OCI-LY7 (cell line): Measurements from ENCODE around the gene NAA40. TPM values are rescaled to one million over a fixed set of nuclear protein-coding genes. Genes with fewer than 3 reads are reported as not detected.

Source experiments
- BruUV-seq: library from RNA; stranded (reverse); fragments of 400-500 nt; replicated peaks from 2 replicates; lab custom pipeline; 2021; lab: Mats Ljungman, UMichigan
- CTCF ChIA-PET: fragments of 300-600 bp; sonication (Branson Sonifier 250); formaldehyde crosslinking; loops from one replicate; lab custom pipeline; 2022; ENCODE audit warnings: antibody characterized with exemption; ENCODE audit not compliant: unreplicated experiment; lab: Charles Lee
- POLR2A ChIA-PET: fragments of 300-600 bp; sonication (Branson Sonifier 250); formaldehyde crosslinking; loops from one replicate; lab custom pipeline; 2022; ENCODE audit warnings: antibody characterized with exemption; lab: Charles Lee
- DNase-seq: peaks from one replicate; pipeline ENCODE4 v3.0.0-alpha.2; 2015; ENCODE audit warnings: low spot score
- H2AFZ ChIP-seq: fragments of 200-600 bp; sonication (generic), shearing (Covaris generic); 2 replicates; pipeline ENCODE4 v1.6.1; 2014; ENCODE audit warnings: mild to moderate bottlenecking, antibody characterized with exemption, low read length, moderate library complexity
- H3K27ac ChIP-seq: fragments of 200-600 bp; sonication (generic); 2 replicates; pipeline ENCODE4 v1.5.1; 2014; ENCODE audit warnings: mixed run types, low read depth, mild to moderate bottlenecking, moderate library complexity, low read length, inconsistent platforms; ENCODE audit not compliant: poor library complexity, severe bottlenecking
- H3K36me3 ChIP-seq: fragments of 200-600 bp; sonication (generic); 2 replicates; pipeline ENCODE4 v1.6.1; 2014; ENCODE audit warnings: mild to moderate bottlenecking, antibody characterized with exemption, low read length, moderate library complexity, mixed read lengths; ENCODE audit not compliant: insufficient read depth
- H3K4me1 ChIP-seq: fragments of 200-600 bp; sonication (generic); 2 replicates; pipeline ENCODE4 v1.5.1; 2014; ENCODE audit warnings: mild to moderate bottlenecking, low read length; ENCODE audit not compliant: insufficient read depth, poor library complexity, severe bottlenecking
- H3K4me2 ChIP-seq: fragments of 200-600 bp; sonication (generic); 2 replicates; pipeline ENCODE4 v1.6.1; 2014; ENCODE audit warnings: mild to moderate bottlenecking, low read length
- H3K4me3 ChIP-seq: fragments of 200-600 bp; sonication (generic); 2 replicates; pipeline ENCODE4 v1.5.1; 2014; ENCODE audit warnings: mild to moderate bottlenecking, low read depth, low read length; ENCODE audit not compliant: poor library complexity, severe bottlenecking
- H3K79me2 ChIP-seq: fragments of 200-600 bp; sonication (generic); 2 replicates; pipeline ENCODE4 v1.6.1; 2016; ENCODE audit warnings: low read depth, mild to moderate bottlenecking, low read length, moderate library complexity, mixed read lengths; ENCODE audit not compliant: insufficient read depth
- H3K9me2 ChIP-seq: fragments of 200-600 bp; sonication (generic); 2 replicates; pipeline ENCODE4 v1.6.1; 2016; ENCODE audit warnings: mild to moderate bottlenecking, low read length, mixed read lengths; ENCODE audit not compliant: insufficient read depth
- H3K9me3 ChIP-seq: fragments of 200-600 bp; sonication (generic); 2 replicates; pipeline ENCODE4 v1.6.1; 2014; ENCODE audit warnings: mild to moderate bottlenecking, mixed run types, low read length, mixed read lengths
- H4K20me1 ChIP-seq: fragments of 200-600 bp; sonication (generic); 2 replicates; pipeline ENCODE4 v1.6.1; 2014; ENCODE audit warnings: mild to moderate bottlenecking, antibody characterized with exemption, low read length, moderate library complexity, mixed read lengths; ENCODE audit not compliant: insufficient read depth
- EZH2phosphoT487 ChIP-seq: fragments of 200-600 bp; sonication (generic); IDR thresholded peaks from 2 replicates; pipeline ENCODE4 v1.6.1; 2018; ENCODE audit warnings: low read depth, borderline replicate concordance, mild to moderate bottlenecking, mixed run types, antibody characterized with exemption, low read length, moderate library complexity, mixed read lengths
- intact Hi-C: fragments of 100-400 bp; cut with micrococcal nuclease; formaldehyde crosslinking; loops from one replicate; pipeline ENCODE4 v1.10.0; 2022; ENCODE audit not compliant: unreplicated experiment
- total RNA-seq, 2 experiments: library from RNA; depleted of rRNA in 1 of 2; stranded (reverse); fragments of >200 nt in 1 of 2; shearing (Covaris generic) in 1 of 2; gene quantifications; 2 replicates each; pipeline ENCODE4 v1.2.3, GENCODE V29; 2014 to 2022
- TF ChIP-seq, protein P1 (sequence below): fragments of 200-600 bp; sonication (generic); conservative IDR thresholded peaks from 2 replicates; pipeline ENCODE4 v1.5.1; 2014; ENCODE audit warnings: mild to moderate bottlenecking, antibody characterized with exemption, low read length, moderate library complexity, mixed read lengths

Gene NAA40
- total RNA-seq, 2 experiments from 2014 or later: 24.5 to 45.5 TPM

DNA sequence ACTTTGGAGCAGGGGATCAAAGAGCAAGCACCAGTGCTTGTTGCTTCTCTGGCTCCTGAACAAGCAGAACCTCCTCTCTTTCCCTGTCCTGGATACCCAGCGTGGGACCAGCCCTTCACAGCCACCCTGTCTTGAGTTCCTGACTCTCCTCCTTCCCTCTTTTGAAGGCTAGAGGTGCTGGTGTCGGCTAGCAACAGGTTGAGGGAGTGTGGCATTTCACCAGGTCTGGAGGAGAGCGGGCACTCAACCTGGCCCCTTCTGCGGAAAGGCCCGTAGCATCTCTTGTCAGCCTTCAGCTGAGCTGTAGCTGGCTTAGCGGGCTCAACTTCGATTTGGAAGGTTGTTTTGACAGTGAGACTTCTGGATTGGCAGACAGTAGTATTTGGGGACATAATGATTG is 48.4 kb upstream of the NAA40 start:
- H3K27ac ChIP-seq: no peak overlapping the region

DNA sequence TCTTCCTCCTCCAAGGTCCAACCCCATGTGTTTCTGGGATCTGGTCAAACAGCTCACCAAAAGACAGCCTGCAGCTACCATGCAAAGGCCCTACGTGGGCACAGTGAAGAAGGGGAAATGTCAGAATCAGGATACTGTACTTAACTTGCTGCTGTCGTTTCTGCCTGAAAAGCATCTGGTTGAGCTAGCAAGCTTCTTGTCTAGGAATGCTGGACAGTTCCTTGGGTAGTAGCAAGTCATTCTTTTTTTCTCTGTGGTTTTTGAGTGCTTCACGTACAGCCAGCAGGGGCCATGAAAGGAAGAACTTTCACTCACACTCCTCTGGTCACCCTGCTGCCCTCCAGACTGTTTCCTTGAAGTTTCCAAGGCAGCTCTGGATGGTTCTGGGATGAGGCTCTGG is 46.6 kb upstream of the NAA40 start:
- ChIA-PET CTCF (no interaction called here), POLR2A (no interaction called here)
- no TSS peak for BruUV-seq
- Histone ChIP-seq H3K36me3 (peaks cover 71% of the 10 kb centered on the region), H3K27ac (no peak overlapping the region), H3K9me2 (no peaks in the 10 kb centered on the region), H4K20me1 (peaks cover 18% of the 10 kb centered on the region; the same call in 1 of the 2 replicates), H3K4me1 (peaks cover 26% of the 10 kb centered on the region), H2AFZ (no peak overlapping the region), H3K4me3 (no peak overlapping the region), H3K9me3 (no peaks in the 10 kb centered on the region), H3K4me2 (no peak overlapping the region), H3K79me2 (peaks cover 62% of the 10 kb centered on the region)
- TF ChIP-seq, protein P1, sequence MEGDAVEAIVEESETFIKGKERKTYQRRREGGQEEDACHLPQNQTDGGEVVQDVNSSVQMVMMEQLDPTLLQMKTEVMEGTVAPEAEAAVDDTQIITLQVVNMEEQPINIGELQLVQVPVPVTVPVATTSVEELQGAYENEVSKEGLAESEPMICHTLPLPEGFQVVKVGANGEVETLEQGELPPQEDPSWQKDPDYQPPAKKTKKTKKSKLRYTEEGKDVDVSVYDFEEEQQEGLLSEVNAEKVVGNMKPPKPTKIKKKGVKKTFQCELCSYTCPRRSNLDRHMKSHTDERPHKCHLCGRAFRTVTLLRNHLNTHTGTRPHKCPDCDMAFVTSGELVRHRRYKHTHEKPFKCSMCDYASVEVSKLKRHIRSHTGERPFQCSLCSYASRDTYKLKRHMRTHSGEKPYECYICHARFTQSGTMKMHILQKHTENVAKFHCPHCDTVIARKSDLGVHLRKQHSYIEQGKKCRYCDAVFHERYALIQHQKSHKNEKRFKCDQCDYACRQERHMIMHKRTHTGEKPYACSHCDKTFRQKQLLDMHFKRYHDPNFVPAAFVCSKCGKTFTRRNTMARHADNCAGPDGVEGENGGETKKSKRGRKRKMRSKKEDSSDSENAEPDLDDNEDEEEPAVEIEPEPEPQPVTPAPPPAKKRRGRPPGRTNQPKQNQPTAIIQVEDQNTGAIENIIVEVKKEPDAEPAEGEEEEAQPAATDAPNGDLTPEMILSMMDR: no peak
- TF ChIP-seq EZH2phosphoT487: no peak
- intact Hi-C loops: no loop called here
- no peak for DNase-seq

More for the DNA sequence above, 48.4 kb upstream of the NAA40 start:
- Histone ChIP-seq H3K9me2 (no peaks in the 10 kb centered on the region), H3K4me1 (peaks cover 31% of the 10 kb centered on the region), H3K4me2 (no peak overlapping the region), H2AFZ (no peak overlapping the region), H3K79me2 (peaks cover 62% of the 10 kb centered on the region), H4K20me1 (peaks cover 21% of the 10 kb centered on the region; the same call in 1 of the 2 replicates), H3K4me3 (no peak overlapping the region), H3K9me3 (no peaks in the 10 kb centered on the region), H3K36me3 (peaks cover 54% of the 10 kb centered on the region)
- TF ChIP-seq, protein P1: no peak
- no peak for TF ChIP-seq EZH2phosphoT487
- intact Hi-C loops: no loop called here
- BruUV-seq: no TSS peak
- POLR2A ChIA-PET: no interaction called here
- no peak for DNase-seq
- CTCF ChIA-PET: no interaction called here

DNA sequence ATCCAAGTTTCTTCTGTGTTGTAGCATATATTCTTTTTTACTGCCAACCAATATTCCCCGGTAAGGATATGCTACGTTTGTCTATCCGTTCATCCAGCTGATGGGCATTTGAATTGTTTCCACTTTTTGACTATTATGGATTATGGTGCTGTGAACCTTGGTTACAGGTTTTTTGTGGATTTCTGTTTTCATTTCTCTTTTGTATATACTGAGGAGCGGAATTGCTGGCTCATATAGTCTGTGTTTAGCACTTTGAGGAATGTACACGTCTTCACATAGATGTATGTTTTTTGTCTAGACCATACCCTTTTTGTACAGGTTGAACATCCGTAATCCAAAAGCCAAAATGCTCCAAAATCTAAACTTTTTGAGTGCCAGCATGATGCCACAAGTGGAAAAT is 45.4 kb upstream of the NAA40 start:
- Histone ChIP-seq H2AFZ (no peak overlapping the region), H3K27ac (no peak overlapping the region), H3K4me2 (no peak overlapping the region), H3K9me2 (no peaks in the 10 kb centered on the region), H3K4me3 (no peak overlapping the region), H4K20me1 (peaks cover 18% of the 10 kb centered on the region; the same call in 1 of the 2 replicates), H3K4me1 (peaks cover 15% of the 10 kb centered on the region), H3K9me3 (no peaks in the 10 kb centered on the region), H3K36me3 (peaks cover 82% of the 10 kb centered on the region), H3K79me2 (peaks cover 53% of the 10 kb centered on the region)
- no TSS peak for BruUV-seq
- no peak for DNase-seq
- POLR2A ChIA-PET: no interaction called here
- intact Hi-C loops: no loop called here
- no peak for TF ChIP-seq EZH2phosphoT487
- TF ChIP-seq, protein P1: no peak
- CTCF ChIA-PET: interaction anchor here (0.5 kb wide), 1 partner anchor 239 kb away, joined by 3 read pairs; no protein-coding TSS in a partner anchor
